Measurements from ENCODE around the gene ITPRIPL2.
A peak's percentile ranks its signal among the peaks of the same experiment; 100 is the strongest.

Gene ITPRIPL2

GRCh38 chr16:19108409-19109287 lies 5.1 kb upstream of the ITPRIPL2 start:
- ATAC-seq (no peak), DNase-seq (no peak)
- peaks cover 47% of the 10 kb centered on the region for H3K27me3 Mint-ChIP-seq
- H3K9me3 Mint-ChIP-seq: no peaks in the 10 kb centered on the region
- H3K27ac Mint-ChIP-seq: peak overlapping the region in 1 of 2 donors; percentile 89
- H3K4me3 Mint-ChIP-seq: no peak overlapping the region
- H3K4me1 Mint-ChIP-seq: peaks cover 10% of the 10 kb centered on the region

GRCh38 chr16:19109288-19109664 lies 4.5 kb upstream of the ITPRIPL2 start:
- ATAC-seq: no peak
- no peaks in the 10 kb centered on the region for H3K9me3 Mint-ChIP-seq
- no peak for DNase-seq

GRCh38 chr16:19110537-19111360 lies 3.0 kb upstream of the ITPRIPL2 start:
- Mint-ChIP-seq H3K4me1 (peaks cover 11% of the 10 kb centered on the region), H3K27ac (no peak overlapping the region), H3K9me3 (no peaks in the 10 kb centered on the region), H3K27me3 (peaks cover 68% of the 10 kb centered on the region), H3K4me3 (no peak overlapping the region)
- DNase-seq (no peak), ATAC-seq (no peak)

More at GRCh38 chr16:19109288-19109664, 4.5 kb upstream of the ITPRIPL2 start:
- Mint-ChIP-seq H3K27ac (peak overlapping the region in 1 of 2 donors; percentile 71), H3K4me1 (peaks cover 11% of the 10 kb centered on the region), H3K4me3 (no peak overlapping the region), H3K27me3 (peaks cover 53% of the 10 kb centered on the region)

- Mint-ChIP-seq H3K27ac (no peak overlapping the region), H3K9me3 (no peaks in the 10 kb centered on the region), H3K4me3 (no peak overlapping the region), H3K4me1 (peaks cover 12% of the 10 kb centered on the region), H3K27me3 (peaks cover 76% of the 10 kb centered on the region)
- DNase-seq: no peak
- ATAC-seq: no peak
Observed at GRCh38 chr16:19112099-19112407, 1.7 kb upstream of the ITPRIPL2 start.

GRCh38 chr16:19114359-19115147 lies 789 bp downstream of the ITPRIPL2 start:
- H3K9me3 Mint-ChIP-seq: no peaks in the 10 kb centered on the region
- H3K4me3 Mint-ChIP-seq: peak overlapping the region; percentile 65 to 71
- no peak overlapping the region for H3K27ac Mint-ChIP-seq
- DNase-seq (no peak), ATAC-seq (peak; percentile 39)
- peaks cover 66% of the 10 kb centered on the region for H3K27me3 Mint-ChIP-seq
- peaks cover 21% of the 10 kb centered on the region for H3K4me1 Mint-ChIP-seq

- Mint-ChIP-seq H3K27me3 (peaks cover 66% of the 10 kb centered on the region), H3K9me3 (no peaks in the 10 kb centered on the region), H3K4me3 (peak overlapping the region; percentile 29 to 51), H3K4me1 (peaks cover 26% of the 10 kb centered on the region), H3K27ac (no peak overlapping the region)
- ATAC-seq (no peak), DNase-seq (no peak)
Observed at GRCh38 chr16:19115148-19116021, 1.6 kb downstream of the ITPRIPL2 start.

GRCh38 chr16:19116711-19117449 lies 3.1 kb downstream of the ITPRIPL2 start:
- DNase-seq: no peak
- ATAC-seq: no peak
- Mint-ChIP-seq H3K4me3 (no peak overlapping the region), H3K4me1 (peaks cover 26% of the 10 kb centered on the region), H3K27ac (no peak overlapping the region), H3K9me3 (no peaks in the 10 kb centered on the region), H3K27me3 (peaks cover 54% of the 10 kb centered on the region)

GRCh38 chr16:19118938-19119431 lies 5.2 kb downstream of the ITPRIPL2 start:
- H3K4me1 Mint-ChIP-seq: peaks cover 22% of the 10 kb centered on the region
- H3K27ac Mint-ChIP-seq: peak overlapping the region; percentile 6 to 72
- ATAC-seq (peak; percentile 29), DNase-seq (no peak)
- H3K4me3 Mint-ChIP-seq: peak overlapping the region; percentile 68 to 85
- peaks cover 41% of the 10 kb centered on the region for H3K27me3 Mint-ChIP-seq
- no peaks in the 10 kb centered on the region for H3K9me3 Mint-ChIP-seq

- no peaks in the 10 kb centered on the region for H3K9me3 Mint-ChIP-seq
- peak overlapping the region in 1 of 2 donors; percentile 72 for H3K27ac Mint-ChIP-seq
- peaks cover 22% of the 10 kb centered on the region for H3K4me1 Mint-ChIP-seq
- ATAC-seq (no peak), DNase-seq (no peak)
- peak overlapping the region in 1 of 2 donors; percentile 32 for H3K4me3 Mint-ChIP-seq
- H3K27me3 Mint-ChIP-seq: peaks cover 36% of the 10 kb centered on the region
Observed at GRCh38 chr16:19119564-19119963, 5.8 kb downstream of the ITPRIPL2 start.

- Mint-ChIP-seq H3K9me3 (no peaks in the 10 kb centered on the region), H3K27ac (no peak overlapping the region)
- no peak for ATAC-seq
Observed at GRCh38 chr16:19123535-19124178, 9.9 kb downstream of the ITPRIPL2 start.

GRCh38 chr16:19126300-19126699 lies 12.5 kb downstream of the ITPRIPL2 start:
- no peak for DNase-seq
- Mint-ChIP-seq H3K4me1 (peaks cover 22% of the 10 kb centered on the region), H3K4me3 (no peak overlapping the region), H3K27ac (no peak overlapping the region), H3K9me3 (no peaks in the 10 kb centered on the region), H3K27me3 (peaks cover 8% of the 10 kb centered on the region)
- ATAC-seq: no peak

More at GRCh38 chr16:19123535-19124178, 9.9 kb downstream of the ITPRIPL2 start:
- no peak for DNase-seq
- H3K27me3 Mint-ChIP-seq: peaks cover 8% of the 10 kb centered on the region
- H3K4me1 Mint-ChIP-seq: peaks cover 19% of the 10 kb centered on the region
- H3K4me3 Mint-ChIP-seq: no peak overlapping the region

- Mint-ChIP-seq H3K27me3 (peaks cover 7% of the 10 kb centered on the region), H3K4me3 (no peak overlapping the region), H3K27ac (no peak overlapping the region), H3K4me1 (peaks cover 26% of the 10 kb centered on the region), H3K9me3 (no peaks in the 10 kb centered on the region)
- DNase-seq (no peak), ATAC-seq (no peak)
Observed at GRCh38 chr16:19127205-19127604, 13.4 kb downstream of the ITPRIPL2 start.

GRCh38 chr16:19127674-19128131 lies 13.9 kb downstream of the ITPRIPL2 start:
- ATAC-seq (peak; percentile 66), DNase-seq (no peak)
- Mint-ChIP-seq H3K4me1 (peaks cover 26% of the 10 kb centered on the region), H3K9me3 (no peaks in the 10 kb centered on the region), H3K27ac (no peak overlapping the region), H3K27me3 (peaks cover 2% of the 10 kb centered on the region), H3K4me3 (no peak overlapping the region)
